ACC112 (cell line): ENCODE data around the gene DLGAP4.
"Not testable (repeated sequence)": the region's sequence is repeated elsewhere in the genome, so short reads cannot be mapped to it uniquely, and the experiment has no call there.

Source experiments
- H2AFZ ChIP-seq: fragments of 200-600 bp; sonication (generic); one replicate; pipeline ENCODE4 v1.6.0; 2017; ENCODE audit warnings: antibody characterized with exemption, low read length; ENCODE audit not compliant: unreplicated experiment
- H3K27ac ChIP-seq: fragments of 200-600 bp; sonication (generic); 2 replicates; pipeline ENCODE4 v1.5.1; 2014; ENCODE audit warnings: low read depth, mild to moderate bottlenecking, antibody characterized with exemption, low read length, moderate library complexity
- H3K27me3 ChIP-seq: fragments of 200-600 bp; sonication (generic); 2 replicates; pipeline ENCODE4 v1.6.1; 2014; ENCODE audit warnings: mild to moderate bottlenecking, antibody characterized with exemption, low read length, moderate library complexity, mixed read lengths; ENCODE audit not compliant: insufficient read depth
- H3K36me3 ChIP-seq: fragments of 200-600 bp; sonication (generic); 2 replicates; pipeline ENCODE4 v1.6.1; 2016; ENCODE audit warnings: mild to moderate bottlenecking, antibody characterized with exemption, low read length, moderate library complexity, mixed read lengths; ENCODE audit not compliant: insufficient read depth
- H3K4me1 ChIP-seq: fragments of 200-600 bp; sonication (generic); one replicate; pipeline ENCODE4 v1.6.1; 2016; ENCODE audit warnings: low read length, mixed read lengths; ENCODE audit not compliant: insufficient read depth, unreplicated experiment, control insufficient read depth
- H3K4me3 ChIP-seq: fragments of 200-600 bp; sonication (generic); 2 replicates; pipeline ENCODE4 v1.5.1; 2014; ENCODE audit warnings: mild to moderate bottlenecking, low read depth, low read length
- H3K79me2 ChIP-seq: fragments of 200-600 bp; sonication (generic); one replicate; pipeline ENCODE4 v1.6.0; 2016; ENCODE audit warnings: low read length; ENCODE audit not compliant: control insufficient read depth, unreplicated experiment, insufficient read depth

Gene DLGAP4

DNA sequence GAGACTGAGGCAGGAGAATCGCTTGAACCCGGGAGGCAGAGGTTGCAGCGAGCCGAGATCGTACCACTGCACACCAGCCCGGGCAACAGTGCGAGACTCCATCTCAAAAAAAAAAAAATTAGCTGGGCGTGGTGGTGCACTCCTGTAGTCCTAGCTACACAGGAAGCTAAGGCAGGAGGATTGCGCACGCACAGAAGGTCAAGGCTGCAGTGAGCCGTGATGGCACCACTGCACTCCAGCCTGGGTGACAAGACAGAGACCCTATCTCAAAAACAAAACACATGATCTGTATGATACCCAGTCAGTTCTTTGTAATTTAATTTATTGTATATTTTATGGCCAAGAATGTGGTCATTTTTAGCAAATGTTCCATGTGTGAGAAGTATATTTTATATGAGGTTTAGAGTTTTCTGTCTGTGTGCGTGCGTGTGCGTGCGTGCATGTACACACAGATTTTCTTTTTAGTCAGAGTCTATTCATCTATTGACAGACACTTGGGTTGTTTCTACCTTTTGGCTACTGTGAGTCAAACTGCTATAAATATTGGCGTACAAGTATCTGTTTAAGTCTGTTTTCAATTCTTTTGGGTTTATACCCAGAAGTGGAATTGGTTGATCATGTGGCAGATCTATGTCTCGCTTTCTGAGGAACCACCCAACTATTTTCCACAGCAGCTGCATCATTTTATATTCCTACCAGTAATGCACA is 213.0 kb downstream of the DLGAP4 start:
- no peak overlapping the region for H2AFZ ChIP-seq
- no peaks in the 10 kb centered on the region for H3K4me1 ChIP-seq
- no peaks in the 10 kb centered on the region for H3K27me3 ChIP-seq
- peaks cover 13% of the 10 kb centered on the region for H3K36me3 ChIP-seq
- no peak overlapping the region for H3K27ac ChIP-seq
- H3K4me3 ChIP-seq, result no peak overlapping the region
- peaks cover 7% of the 10 kb centered on the region for H3K79me2 ChIP-seq

DNA sequence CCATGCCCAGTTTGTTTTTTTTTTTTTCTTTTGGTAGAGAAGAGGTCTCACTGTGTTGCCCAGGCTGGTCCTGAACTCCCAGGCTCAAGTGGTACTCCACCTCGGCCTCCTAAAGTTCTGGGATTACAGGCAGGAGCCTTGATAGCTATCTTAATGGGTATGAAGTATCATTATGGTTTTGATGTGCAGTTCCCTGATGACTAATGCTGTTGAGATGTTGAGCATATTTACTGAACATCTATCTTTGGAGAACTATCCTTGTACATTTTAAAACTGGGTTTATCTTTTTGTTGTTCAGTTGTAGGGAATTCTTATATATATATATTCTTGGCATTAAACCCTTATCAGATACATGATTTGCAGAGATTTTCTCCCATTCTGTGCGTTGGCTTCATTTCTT is 213.8 kb downstream of the DLGAP4 start:
- H3K27me3 ChIP-seq, result no peaks in the 10 kb centered on the region
- no peaks in the 10 kb centered on the region for H3K4me1 ChIP-seq
- peaks cover 13% of the 10 kb centered on the region for H3K36me3 ChIP-seq
- no peak overlapping the region for H3K4me3 ChIP-seq
- H2AFZ ChIP-seq, result no peak overlapping the region
- H3K27ac ChIP-seq, result no peak overlapping the region
- H3K79me2 ChIP-seq, result peaks cover 7% of the 10 kb centered on the region

DNA sequence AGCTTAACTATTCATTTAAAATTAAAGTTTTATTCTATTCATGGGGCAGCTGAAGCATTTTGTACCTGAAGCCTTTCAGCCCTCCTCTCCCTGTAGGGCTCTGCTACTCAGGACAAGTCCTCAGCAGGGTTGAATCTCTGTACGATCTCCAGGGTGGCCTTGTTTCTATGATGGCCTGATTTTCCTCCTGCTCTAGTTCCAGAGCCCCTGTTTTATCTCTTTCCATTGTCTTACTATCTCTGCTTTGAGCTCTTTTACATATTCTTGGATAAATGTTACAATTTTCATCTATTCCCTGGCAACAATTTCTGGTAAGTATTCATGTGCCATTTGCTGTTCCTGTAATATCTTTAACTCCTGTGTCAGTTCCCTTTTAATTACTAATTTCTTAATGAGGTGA is 215.4 kb downstream of the DLGAP4 start:
- H3K4me3 ChIP-seq, result no peak overlapping the region
- no peaks in the 10 kb centered on the region for H3K4me1 ChIP-seq
- no peak overlapping the region for H3K27ac ChIP-seq
- H3K36me3 ChIP-seq, result peaks cover 17% of the 10 kb centered on the region
- peaks cover 4% of the 10 kb centered on the region for H3K79me2 ChIP-seq
- no peak overlapping the region for H2AFZ ChIP-seq
- H3K27me3 ChIP-seq, result no peaks in the 10 kb centered on the region

DNA sequence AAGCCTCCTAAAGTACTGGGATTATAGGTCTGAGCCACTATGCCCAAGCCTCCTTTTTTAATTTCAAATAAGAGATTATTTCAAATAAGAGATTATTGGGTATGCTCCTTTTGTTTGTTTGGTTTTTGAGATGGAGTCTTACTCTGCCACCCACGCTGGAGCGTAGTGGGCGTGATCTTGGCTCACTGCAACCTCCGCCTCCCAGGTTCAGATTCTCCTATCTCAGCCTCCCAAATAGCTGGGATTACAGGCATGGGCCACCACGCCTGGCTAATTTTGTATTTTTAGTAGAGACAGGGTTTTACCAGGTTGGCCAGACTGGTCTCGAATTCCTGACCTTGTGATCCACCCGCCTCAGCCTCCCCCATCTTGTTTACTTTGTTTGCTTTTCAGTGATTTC is 216.3 kb downstream of the DLGAP4 start:
- H2AFZ ChIP-seq, H3K4me1 ChIP-seq, H3K79me2 ChIP-seq, H3K27me3 ChIP-seq, H3K4me3 ChIP-seq, H3K27ac ChIP-seq: not testable (repeated sequence)
- peaks cover 20% of the 10 kb centered on the region for H3K36me3 ChIP-seq

DNA sequence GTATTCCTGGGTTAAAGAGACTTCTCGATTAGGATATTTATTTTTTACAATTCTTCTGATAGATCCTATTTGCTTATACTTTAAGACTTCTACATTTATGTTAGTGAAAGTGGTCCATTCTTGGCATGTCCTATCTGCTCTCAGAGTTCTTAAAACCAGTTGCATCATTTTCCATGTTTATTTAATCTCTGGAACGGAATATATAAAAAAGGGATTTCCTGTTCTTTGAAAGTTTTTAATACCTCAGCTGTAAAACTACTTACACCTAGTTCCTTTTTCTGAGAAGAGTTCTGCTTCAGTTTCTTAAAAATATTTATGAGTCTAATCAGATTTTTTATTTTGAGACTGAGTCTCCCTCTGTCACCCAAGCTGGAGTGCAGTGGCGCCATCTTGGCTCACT is 217.2 kb downstream of the DLGAP4 start:
- Histone ChIP-seq H3K27me3 (no peaks in the 10 kb centered on the region), H3K4me3 (no peak overlapping the region), H3K27ac (no peak overlapping the region), H3K4me1 (no peaks in the 10 kb centered on the region), H3K79me2 (peaks cover 4% of the 10 kb centered on the region), H3K36me3 (peaks cover 18% of the 10 kb centered on the region), H2AFZ (no peak overlapping the region)

DNA sequence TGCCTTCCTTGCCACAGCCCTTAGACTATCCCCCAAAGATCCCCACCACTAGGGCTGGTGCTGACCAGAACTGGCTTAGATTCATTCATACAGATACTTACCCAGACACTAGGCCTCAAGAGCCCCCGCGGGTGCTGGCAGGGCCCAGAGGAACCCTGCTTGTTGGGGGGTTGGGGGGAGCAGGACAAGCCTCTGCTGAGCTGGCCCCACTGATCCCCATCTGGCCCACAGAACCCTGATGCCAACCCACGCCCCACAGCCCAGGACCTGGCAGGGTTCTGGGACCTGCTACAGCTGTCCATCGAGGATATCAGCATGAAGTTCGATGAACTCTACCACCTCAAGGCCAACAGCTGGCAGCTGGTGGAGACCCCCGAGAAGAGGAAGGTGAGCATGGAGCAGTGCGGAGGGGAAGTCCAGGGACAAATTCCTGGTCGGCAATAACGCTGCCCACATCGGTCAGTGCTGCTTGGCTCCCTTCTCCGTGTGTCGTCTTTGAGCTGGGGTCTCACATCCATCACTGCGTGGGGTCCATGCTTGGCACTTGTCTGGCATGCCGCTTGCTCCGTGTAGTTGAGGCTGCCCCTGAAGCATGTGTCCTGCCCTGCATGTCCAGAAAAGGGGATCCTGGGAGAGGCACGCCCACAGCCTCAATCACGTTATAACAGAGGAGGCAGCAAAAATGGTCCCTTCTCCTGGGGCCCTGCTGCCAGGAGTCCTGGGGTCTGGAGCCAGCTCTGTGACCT is 219.7 kb downstream of the DLGAP4 start:
- no peaks in the 10 kb centered on the region for H3K79me2 ChIP-seq
- H3K36me3 ChIP-seq, result peaks cover 18% of the 10 kb centered on the region; the same call in 1 of the 2 replicates
- no peaks in the 10 kb centered on the region for H3K4me1 ChIP-seq
- no peak overlapping the region for H3K4me3 ChIP-seq
- H3K27ac ChIP-seq, result no peak overlapping the region
- H3K27me3 ChIP-seq, result no peaks in the 10 kb centered on the region
- no peak overlapping the region for H2AFZ ChIP-seq

DNA sequence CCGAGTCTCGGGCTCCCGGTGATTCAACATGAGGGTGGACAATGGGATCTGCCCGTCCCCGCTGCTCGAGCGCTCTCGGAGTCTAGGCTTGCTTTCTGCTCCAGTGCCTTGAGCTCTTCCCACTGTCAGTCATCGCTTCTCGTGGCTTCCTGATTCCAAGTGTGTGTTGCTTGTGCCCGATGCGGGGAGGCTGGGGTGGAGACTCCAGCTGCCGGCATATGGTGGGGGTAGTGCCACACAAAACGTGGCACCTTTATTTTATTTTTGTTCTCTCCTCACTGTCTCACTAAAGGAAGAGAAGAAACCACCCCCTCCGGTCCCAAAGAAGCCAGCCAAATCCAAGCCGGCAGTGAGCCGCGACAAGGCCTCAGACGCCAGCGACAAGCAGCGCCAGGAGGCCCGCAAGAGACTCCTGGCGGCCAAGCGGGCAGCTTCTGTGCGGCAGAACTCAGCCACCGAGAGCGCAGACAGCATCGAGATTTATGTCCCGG is 220.4 kb downstream of the DLGAP4 start:
- H3K27ac ChIP-seq, result no peak overlapping the region
- no peak overlapping the region for H2AFZ ChIP-seq
- peaks cover 17% of the 10 kb centered on the region; the same call in 1 of the 2 replicates for H3K36me3 ChIP-seq
- no peak overlapping the region for H3K4me3 ChIP-seq
- H3K79me2 ChIP-seq, result no peaks in the 10 kb centered on the region
- no peaks in the 10 kb centered on the region for H3K4me1 ChIP-seq
- no peaks in the 10 kb centered on the region for H3K27me3 ChIP-seq

DNA sequence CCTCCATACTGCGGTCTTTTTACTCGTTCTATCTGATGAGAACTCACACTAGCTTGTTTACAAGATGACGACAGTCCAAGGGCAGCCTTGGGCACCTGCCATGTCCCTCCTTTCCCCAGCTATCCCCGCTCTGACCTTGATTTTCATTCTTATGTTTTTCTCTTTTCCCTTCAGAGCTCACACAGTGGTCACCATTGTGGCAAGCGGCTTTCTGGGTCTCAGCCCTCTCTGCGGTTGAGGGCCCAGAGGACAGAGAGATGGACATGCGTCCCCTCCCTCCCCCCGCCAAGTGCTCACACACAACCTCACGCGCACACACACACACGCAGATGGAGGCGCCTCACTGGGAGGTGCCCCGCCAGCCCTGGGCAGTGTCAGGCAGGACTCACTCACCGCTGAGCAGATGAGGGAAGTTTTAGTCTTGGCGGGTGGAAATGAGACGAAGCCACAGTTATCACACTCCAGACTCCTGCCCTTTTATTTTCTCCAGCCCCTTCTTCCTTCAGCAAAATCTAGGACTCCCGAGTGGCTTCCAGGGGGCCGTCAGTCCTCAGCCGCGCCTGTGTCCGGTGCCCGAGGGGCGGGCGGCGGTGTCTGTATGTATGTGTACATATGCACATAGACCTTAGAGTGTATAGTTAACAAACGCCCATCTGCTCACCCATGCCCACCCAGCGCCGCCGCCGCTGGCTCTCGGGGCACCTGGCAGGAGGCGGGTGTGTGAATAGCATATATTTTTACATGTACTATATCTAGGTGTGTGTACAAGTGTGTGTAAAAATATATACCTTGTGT is 221.4 kb downstream of the DLGAP4 start:
- H3K27ac ChIP-seq, result no peak overlapping the region
- no peak overlapping the region for H3K4me3 ChIP-seq
- no peak overlapping the region for H2AFZ ChIP-seq
- no peaks in the 10 kb centered on the region for H3K27me3 ChIP-seq
- peaks cover 13% of the 10 kb centered on the region; the same call in 1 of the 2 replicates for H3K36me3 ChIP-seq
- H3K4me1 ChIP-seq, result no peaks in the 10 kb centered on the region
- no peaks in the 10 kb centered on the region for H3K79me2 ChIP-seq

DNA sequence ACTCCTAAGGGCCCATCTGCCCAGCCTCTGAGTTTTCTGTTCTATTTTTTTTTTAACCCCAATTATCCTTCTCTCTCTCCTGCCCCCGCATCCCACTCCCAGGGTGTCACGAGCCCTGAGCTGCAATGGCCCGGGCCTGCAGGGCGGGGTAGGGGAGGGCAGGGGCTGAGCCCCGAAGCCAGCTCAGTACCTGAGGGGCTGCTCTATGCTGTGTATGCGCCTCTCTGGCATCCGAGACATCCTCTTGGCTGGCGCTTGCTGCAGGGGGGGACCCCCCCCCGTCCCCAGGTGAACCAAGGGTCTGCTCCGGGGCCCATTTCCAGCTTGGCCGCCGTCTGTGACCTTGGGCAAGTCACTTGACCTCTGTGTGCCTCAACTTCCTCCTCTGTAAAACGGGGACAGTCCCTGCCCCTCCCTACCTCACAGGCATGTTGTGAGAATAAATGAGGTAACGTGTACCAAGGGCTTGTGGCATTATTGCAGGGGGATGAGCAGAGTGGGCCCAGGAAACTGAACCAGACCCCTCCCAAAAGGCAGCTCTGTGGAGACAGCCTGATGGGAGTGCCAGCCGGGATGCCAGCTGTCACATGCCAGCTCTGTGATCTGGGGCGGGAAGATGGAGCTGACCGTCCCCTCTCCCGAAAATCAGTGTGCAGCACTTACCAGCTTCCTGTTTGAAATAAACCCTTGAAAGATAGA is 222.2 kb downstream of the DLGAP4 start:
- Histone ChIP-seq H3K79me2 (no peaks in the 10 kb centered on the region), H3K4me1 (no peaks in the 10 kb centered on the region), H3K36me3 (peaks cover 13% of the 10 kb centered on the region; the same call in 1 of the 2 replicates), H3K27me3 (no peaks in the 10 kb centered on the region), H3K27ac (no peak overlapping the region), H2AFZ (no peak overlapping the region), H3K4me3 (no peak overlapping the region)

DNA sequence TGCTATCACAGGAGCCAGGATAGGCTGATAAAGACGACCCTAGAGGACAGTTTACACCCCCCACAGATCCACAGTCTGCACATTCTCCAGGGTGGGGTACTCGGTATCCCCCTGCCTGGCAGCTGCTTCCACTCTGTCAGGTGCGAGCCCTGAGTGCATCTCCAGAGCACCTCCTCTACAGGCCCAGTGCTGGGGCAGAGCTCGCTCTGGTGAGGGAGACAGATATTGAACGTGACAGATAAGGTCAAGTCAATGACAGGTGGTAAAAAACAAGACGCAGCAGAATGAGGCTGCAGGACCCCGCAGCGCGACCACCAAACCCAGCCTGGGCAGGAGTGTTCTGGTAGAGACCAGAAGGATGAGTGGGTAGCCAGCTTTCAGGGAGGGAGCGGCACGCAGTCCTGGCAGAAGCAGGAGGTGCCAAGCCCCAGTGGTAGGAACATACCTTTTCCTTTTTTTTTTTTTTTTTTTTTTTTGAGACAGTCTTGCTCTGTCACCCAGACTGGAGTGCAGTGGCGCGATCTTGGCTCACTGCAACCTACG is 222.8 kb downstream of the DLGAP4 start:
- Histone ChIP-seq H3K4me3 (no peak overlapping the region), H3K79me2 (no peaks in the 10 kb centered on the region), H3K4me1 (no peaks in the 10 kb centered on the region), H2AFZ (no peak overlapping the region), H3K27me3 (no peaks in the 10 kb centered on the region), H3K36me3 (peaks cover 13% of the 10 kb centered on the region; the same call in 1 of the 2 replicates), H3K27ac (no peak overlapping the region)
